ENCODE measurements around the gene MRPL12.

The MRPL12 gene

DNA sequence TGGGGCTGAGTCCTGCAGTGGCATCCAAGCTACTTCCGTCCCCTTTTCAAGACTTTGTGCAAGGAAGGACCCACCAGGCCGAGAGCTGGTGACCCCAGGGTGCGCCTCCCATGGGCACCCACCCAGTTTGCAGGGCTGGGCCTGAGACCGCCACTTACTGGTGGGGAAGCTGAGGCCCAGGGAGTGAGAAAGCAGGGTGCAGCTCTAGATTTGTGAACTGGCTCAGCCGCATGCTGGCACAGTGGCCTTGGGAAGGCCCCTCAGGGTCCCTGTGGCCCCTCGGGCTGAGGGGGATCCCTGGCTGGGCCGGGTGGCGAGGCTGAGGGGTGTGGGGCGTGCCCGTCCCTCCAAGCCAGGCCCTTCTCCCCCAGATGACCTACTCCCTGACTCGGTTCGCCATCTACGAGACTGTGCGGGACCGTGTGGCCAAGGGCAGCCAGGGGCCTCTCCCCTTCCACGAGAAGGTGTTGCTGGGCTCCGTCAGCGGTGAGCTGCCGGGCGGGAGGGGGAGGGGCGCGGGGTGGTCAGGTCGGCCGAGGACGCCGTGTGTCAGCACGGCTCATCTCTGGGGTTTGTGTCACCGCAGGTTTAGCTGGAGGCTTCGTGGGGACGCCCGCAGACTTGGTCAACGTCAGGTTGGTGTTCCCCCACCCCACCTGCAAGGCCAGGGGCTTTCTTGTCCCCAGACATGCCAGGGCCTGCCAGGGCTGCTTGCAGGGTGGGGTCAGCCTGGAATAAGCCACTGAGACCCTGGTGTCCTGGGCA lies 12.1 kb downstream of the MRPL12 start:
- in situ Hi-C loops (cut with HindIII; ENCODE audit: low sequenced_read_pairs), result no loop called here
- TF ChIP-seq, protein P1, sequence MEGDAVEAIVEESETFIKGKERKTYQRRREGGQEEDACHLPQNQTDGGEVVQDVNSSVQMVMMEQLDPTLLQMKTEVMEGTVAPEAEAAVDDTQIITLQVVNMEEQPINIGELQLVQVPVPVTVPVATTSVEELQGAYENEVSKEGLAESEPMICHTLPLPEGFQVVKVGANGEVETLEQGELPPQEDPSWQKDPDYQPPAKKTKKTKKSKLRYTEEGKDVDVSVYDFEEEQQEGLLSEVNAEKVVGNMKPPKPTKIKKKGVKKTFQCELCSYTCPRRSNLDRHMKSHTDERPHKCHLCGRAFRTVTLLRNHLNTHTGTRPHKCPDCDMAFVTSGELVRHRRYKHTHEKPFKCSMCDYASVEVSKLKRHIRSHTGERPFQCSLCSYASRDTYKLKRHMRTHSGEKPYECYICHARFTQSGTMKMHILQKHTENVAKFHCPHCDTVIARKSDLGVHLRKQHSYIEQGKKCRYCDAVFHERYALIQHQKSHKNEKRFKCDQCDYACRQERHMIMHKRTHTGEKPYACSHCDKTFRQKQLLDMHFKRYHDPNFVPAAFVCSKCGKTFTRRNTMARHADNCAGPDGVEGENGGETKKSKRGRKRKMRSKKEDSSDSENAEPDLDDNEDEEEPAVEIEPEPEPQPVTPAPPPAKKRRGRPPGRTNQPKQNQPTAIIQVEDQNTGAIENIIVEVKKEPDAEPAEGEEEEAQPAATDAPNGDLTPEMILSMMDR (IDR thresholded peaks at IDR 0.05; ENCODE audit: low read depth, low read length), result no peak
- no peak for DNase-seq (ENCODE audit: low read depth, low spot score)
- no peak overlapping the region for H3K4me3 ChIP-seq (ENCODE audit: low read depth, low read length)

DNA sequence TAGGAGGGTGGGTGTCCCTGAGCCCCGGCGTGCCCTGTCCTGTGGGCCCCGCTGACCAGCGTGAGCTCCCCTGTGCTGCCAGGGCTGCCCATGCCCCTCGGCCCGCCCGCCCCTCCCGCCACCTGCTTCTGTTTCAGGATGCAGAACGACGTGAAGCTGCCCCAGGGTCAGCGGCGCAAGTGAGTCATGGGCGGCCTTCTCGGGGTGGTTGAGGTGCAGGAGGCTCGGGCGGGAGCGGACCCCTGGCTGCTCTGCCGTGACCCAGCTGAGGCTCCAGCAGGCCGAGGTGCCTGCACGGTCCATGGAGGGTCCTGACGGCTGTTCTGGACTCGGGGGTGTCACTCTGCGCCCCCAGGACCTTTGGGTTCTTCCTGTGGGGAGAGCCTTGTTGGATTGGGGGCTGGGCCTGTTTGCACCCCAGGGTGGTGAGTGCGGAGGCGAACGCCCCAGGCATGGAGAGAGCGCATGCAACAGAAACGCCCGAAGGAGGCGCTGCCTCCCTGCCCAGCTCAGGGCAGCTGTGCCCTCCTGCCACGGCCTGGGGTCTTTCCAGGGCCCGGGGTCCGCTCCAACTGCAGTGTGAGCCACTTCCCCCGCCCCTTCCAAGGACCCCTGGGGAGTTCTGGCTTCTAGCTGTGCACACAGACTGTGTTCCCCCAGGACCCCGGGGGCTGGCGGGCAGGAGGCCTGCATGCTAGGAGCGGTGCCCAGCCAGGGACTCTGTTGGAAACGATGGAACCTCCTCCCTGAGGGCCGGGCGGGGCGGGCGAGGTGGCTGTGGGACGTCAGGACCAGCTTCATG lies 12.9 kb downstream of the MRPL12 start:
- TF ChIP-seq, protein P1 (IDR thresholded peaks at IDR 0.05; ENCODE audit: low read depth, low read length), result no peak
- no peak overlapping the region for H3K4me3 ChIP-seq (ENCODE audit: low read depth, low read length)
- DNase-seq (ENCODE audit: low read depth, low spot score), result no peak
- in situ Hi-C loops (cut with HindIII; ENCODE audit: low sequenced_read_pairs), result no loop called here

DNA sequence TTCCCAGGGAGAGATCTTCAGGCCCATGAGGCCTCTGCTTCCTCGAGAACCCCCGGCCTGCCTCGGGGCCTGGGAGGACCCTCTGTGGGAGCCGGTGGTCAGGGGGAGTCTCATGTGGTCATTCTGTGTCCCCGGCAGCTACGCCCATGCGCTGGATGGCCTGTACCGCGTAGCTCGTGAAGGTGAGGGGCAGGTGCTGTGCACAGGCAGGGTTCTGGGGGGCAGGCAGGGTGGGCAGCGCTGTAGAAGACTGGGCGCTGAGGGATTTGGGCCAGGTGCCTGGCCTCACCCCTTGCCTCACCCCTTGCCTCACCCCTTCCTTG lies 13.5 kb downstream of the MRPL12 start:
- in situ Hi-C loops (cut with HindIII; ENCODE audit: low sequenced_read_pairs), result no loop called here
- no peak for DNase-seq (ENCODE audit: low read depth, low spot score)
- H3K4me3 ChIP-seq (ENCODE audit: low read depth, low read length), result no peak overlapping the region
- TF ChIP-seq, protein P1 (IDR thresholded peaks at IDR 0.05; ENCODE audit: low read depth, low read length), result no peak

DNA sequence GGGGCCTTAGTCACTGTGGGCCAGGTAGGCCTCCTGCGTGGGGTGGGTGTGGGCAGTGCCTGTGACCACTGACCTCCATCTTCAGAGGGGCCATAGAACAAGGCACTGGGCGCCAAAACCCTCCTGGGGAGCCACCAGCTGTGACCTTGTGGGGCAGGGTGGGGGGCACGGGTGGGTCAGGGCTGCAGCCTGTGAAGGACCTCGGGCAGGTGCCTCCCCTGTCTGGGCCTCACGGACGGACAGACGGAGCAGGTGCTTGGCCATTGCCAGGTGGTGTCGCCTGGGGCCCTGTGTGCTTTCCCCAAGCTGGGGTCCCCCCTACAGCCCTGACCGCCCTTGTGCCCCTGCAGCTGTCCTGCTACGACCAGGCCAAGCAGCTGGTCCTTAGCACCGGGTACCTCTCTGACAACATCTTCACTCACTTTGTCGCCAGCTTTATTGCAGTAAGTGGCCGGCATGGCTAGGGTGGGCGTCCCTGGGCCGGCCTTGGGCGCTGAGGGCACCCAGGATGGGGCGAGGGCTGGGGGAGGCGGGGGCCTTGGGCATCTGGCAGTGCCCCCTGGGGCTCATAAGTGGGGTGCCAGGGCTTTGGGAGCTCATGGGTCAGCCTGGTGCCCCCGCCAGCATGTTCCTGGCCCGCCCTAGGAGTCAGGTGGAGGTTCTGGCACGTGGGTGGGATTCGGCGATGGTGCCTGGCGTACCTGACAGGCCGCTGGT lies 14.0 kb downstream of the MRPL12 start:
- in situ Hi-C loops (cut with HindIII; ENCODE audit: low sequenced_read_pairs), result no loop called here
- DNase-seq (ENCODE audit: low read depth, low spot score), result no peak

DNA sequence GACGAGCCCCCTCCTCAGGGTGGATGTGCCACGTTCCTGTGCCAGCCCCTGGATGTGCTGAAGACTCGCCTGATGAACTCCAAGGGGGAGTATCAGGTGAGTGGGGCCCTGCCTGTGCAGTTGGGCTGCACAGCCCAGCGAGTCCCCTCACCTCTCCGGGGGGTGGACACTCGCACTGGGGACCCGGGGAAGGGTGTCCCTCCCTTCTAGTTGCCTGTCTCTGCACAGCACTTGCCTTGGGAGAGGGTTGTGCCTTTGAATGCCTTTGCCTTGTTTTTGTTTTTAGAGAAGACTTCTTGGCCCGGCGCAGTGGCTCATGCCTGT lies 14.6 kb downstream of the MRPL12 start:
- in situ Hi-C loops (cut with HindIII; ENCODE audit: low sequenced_read_pairs), result no loop called here
- H3K4me3 ChIP-seq (ENCODE audit: low read depth, low read length), result no peak overlapping the region
- TF ChIP-seq, protein P1 (IDR thresholded peaks at IDR 0.05; ENCODE audit: low read depth, low read length), result no peak
- no peak for DNase-seq (ENCODE audit: low read depth, low spot score)

More for the DNA sequence above, 14.0 kb downstream of the MRPL12 start:
- H3K4me3 ChIP-seq (ENCODE audit: low read depth, low read length), result no peak overlapping the region
- TF ChIP-seq, protein P1 (IDR thresholded peaks at IDR 0.05; ENCODE audit: low read depth, low read length), result no peak

DNA sequence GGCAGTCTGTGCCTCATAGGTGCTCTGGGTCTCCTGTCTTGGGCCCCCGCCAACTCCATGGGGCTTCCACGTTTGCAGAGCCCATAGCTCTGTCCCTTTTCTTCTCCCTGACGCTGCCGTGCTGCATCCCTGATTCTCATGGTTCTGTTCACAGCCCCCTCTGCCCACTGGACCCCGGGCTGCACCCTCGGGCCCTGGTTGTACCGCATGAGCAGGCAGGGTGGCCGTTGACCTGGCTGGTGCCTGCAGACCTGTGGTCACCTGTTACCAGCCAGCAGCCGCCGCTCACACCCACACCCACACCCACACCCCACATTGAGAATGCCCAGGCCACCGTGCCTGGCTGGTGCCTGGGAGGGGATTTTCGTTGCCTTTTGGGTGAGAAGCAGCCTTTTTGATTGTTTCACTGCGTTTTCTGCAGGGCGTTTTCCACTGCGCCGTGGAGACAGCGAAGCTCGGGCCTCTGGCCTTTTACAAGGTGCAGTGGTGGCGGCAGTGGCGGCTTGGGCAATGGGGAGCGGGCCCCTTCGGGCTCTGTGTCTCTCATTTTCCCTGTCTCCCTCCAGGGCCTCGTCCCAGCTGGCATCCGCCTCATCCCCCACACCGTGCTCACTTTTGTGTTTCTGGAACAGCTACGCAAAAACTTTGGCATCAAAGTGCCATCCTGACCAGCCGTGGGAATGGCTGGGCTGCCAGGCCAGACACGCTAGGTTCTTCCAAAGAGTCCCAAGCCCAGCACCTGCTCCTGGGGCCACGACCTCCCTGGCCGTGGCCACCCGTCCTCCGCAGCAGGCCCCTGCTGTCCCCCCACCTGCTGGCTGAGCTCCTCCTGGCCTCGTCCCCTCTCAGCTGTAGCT lies 16.5 kb downstream of the MRPL12 start:
- H3K4me3 ChIP-seq (ENCODE audit: low read depth, low read length), result no peak overlapping the region
- in situ Hi-C loops (cut with HindIII; ENCODE audit: low sequenced_read_pairs), result no loop called here
- DNase-seq (ENCODE audit: low read depth, low spot score), result no peak
- TF ChIP-seq, protein P1 (IDR thresholded peaks at IDR 0.05; ENCODE audit: low read depth, low read length), result no peak
